K562 (cell line): ENCODE data around the gene C1orf56. TPM values are rescaled to one million over a fixed set of nuclear protein-coding genes. Genes with fewer than 3 reads are reported as not detected.
A peak's percentile ranks its signal among the peaks of the same experiment; 100 is the strongest.

Source experiments
- ARID4B ChIP-seq: sonication (generic); formaldehyde crosslinking; IDR thresholded peaks from 2 replicates; pipeline ENCODE4 v1.8.0; 2022; ENCODE audit warnings: mild to moderate bottlenecking, missing genetic modification reagents
- CHAMP1 ChIP-seq: fragments of 450-650 bp; IDR thresholded peaks from 2 replicates; pipeline ENCODE4 v1.6.1; 2016; ENCODE audit warnings: mild to moderate bottlenecking
- CREB5 ChIP-seq: fragments of 250-450 bp; sonication (Bioruptor Pico); IDR thresholded peaks from 2 replicates; pipeline ENCODE4 v1.5.0; 2020; ENCODE audit warnings: mild to moderate bottlenecking
- EP300 ChIP-seq: IDR thresholded peaks from 2 replicates; pipeline ENCODE4 v1.6.1; 2012; ENCODE audit warnings: low read length, improper control_type of control experiment
- ETV1 ChIP-seq: fragments of 450-650 bp; conservative IDR thresholded peaks from 2 replicates; pipeline ENCODE4 v1.6.1; 2016; ENCODE audit warnings: missing genetic modification characterization, control low read depth, low read depth, missing compliant biosample characterization
- FOXJ2 ChIP-seq: fragments of 200-800 bp; sonication (Bioruptor generic); IDR thresholded peaks from 2 replicates; pipeline ENCODE4 v1.6.1; 2016; ENCODE audit warnings: missing genetic modification characterization, missing compliant biosample characterization
- FUS ChIP-seq: fragments of 200-400 bp; formaldehyde crosslinking; optimal IDR thresholded peaks from 2 replicates; pipeline ENCODE3; 2017; ENCODE audit warnings: low read depth, low read length
- HMGN3 ChIP-seq: IDR thresholded peaks from 2 replicates; pipeline ENCODE4 v1.6.1; 2011; ENCODE audit warnings: borderline replicate concordance, low read depth, mild to moderate bottlenecking, mixed read lengths, low read length; ENCODE audit not compliant: insufficient read length; ENCODE audit errors: extremely low read depth
- KLF16 ChIP-seq: IDR thresholded peaks from 2 replicates; pipeline ENCODE4 v1.6.1; 2016; ENCODE audit warnings: antibody characterized with exemption
- NFIC ChIP-seq: fragments of 450-650 bp; IDR thresholded peaks from 2 replicates; pipeline ENCODE4 v1.6.1; 2017; ENCODE audit warnings: mild to moderate bottlenecking, inconsistent platforms
- NRF1 ChIP-seq, 2 experiments: fragments of 450-650 bp; IDR thresholded peaks in 1 of 2; conservative IDR thresholded peaks in 1 of 2; 2 replicates each; pipeline ENCODE4 v1.6.1; 2014; ENCODE audit warnings: mild to moderate bottlenecking in 2 of 2
- PYGO2 ChIP-seq: fragments of 450-650 bp; IDR thresholded peaks from 2 replicates; pipeline ENCODE4 v1.6.1; 2016; ENCODE audit warnings: mild to moderate bottlenecking, missing genetic modification characterization, moderate library complexity, missing compliant biosample characterization
- RAD21 ChIP-seq, 2 experiments: fragments of 250-450 bp in 1 of 2; fragments of 450-650 bp in 1 of 2; sonication (Bioruptor Pico) in 1 of 2; formaldehyde crosslinking in 1 of 2; IDR thresholded peaks in 1 of 2; conservative IDR thresholded peaks in 1 of 2; 2 replicates each; pipeline versions ENCODE4 v1.4.0 to v1.8.0; 2020 to 2022; ENCODE audit warnings: mild to moderate bottlenecking in 2 of 2, moderate library complexity in 1 of 2
- RBM22 ChIP-seq: fragments of 200-400 bp; formaldehyde crosslinking; IDR thresholded peaks from 2 replicates; pipeline ENCODE4 v1.6.1; 2018; ENCODE audit warnings: low read length, low read depth; ENCODE audit not compliant: poor library complexity, severe bottlenecking
- SRF ChIP-seq, 2 experiments: fragments of 250-450, 450-650 bp in 1 of 2; sonication (Bioruptor Pico) in 1 of 2; sonication (generic) in 1 of 2; formaldehyde crosslinking; IDR thresholded peaks; 2 replicates each; pipeline versions ENCODE4 v1.5.0 to v1.5.1; 2020 to 2022; ENCODE audit warnings: mild to moderate bottlenecking in 1 of 2, missing genetic modification reagents in 1 of 2
- TCF3 ChIP-seq: sonication (generic); formaldehyde crosslinking; IDR thresholded peaks from 2 replicates; pipeline ENCODE4 v1.4.0; 2020; ENCODE audit warnings: mild to moderate bottlenecking, missing genetic modification reagents
- TFAP4 ChIP-seq: sonication (generic); formaldehyde crosslinking; IDR thresholded peaks from 2 replicates; pipeline ENCODE4 v1.8.0; 2022; ENCODE audit warnings: missing genetic modification reagents, mild to moderate bottlenecking, moderate library complexity, borderline replicate concordance
- U2AF2 ChIP-seq: fragments of 200-400 bp; formaldehyde crosslinking; optimal IDR thresholded peaks from 2 replicates; pipeline ENCODE3; 2017; ENCODE audit warnings: low read depth, mild to moderate bottlenecking, low read length
- polyA plus RNA-seq, 8 experiments: library from polyadenylated mRNA; depleted of rRNA in 4 of 8; stranded (reverse) in 5 of 8; unstranded in 3 of 8; fragments of >200 nt; fragmentation: Nextera tagmentation in 2 of 8; fragmentation: Illumina TruSeq in 1 of 8; extraction: Ambion mirVana in 2 of 8; extraction: Trizol in 1 of 8; gene quantifications; 2 replicates each; pipeline versions ENCODE4 v1.2.1 to v1.2.3, GENCODE V29; 2011 to 2014; ENCODE audit warnings: inconsistent platforms in 1 of 8, missing spikeins in 1 of 8
- total RNA-seq, 7 experiments: library from RNA; depleted of rRNA in 6 of 7; stranded (reverse); fragments of >200 nt in 6 of 7; fragmentation: Illumina TruSeq in 2 of 7; extraction: Trizol in 2 of 7; gene quantifications; 2 replicates each; pipeline versions ENCODE4 v1.2.1 to v1.2.3, GENCODE V29; 2011 to 2021; ENCODE audit warnings: low replicate concordance in 1 of 7

The C1orf56 gene
- total and polyA plus RNA-seq, 9 of the 15 experiments (the other 6 are each of a cell fraction or from before 2014, with no cell fraction given), result 0.18 to 15.7 (median 1.1) TPM

- TF ChIP-seq CHAMP1 (no peak), EP300 (no peak), ETV1 (tag) (peak; percentile 47; the same call in 1 of the 2 replicates), PYGO2 (tag) (no peak), TCF3 (CRISPR knock-in tag) (no peak), KLF16 (no peak), RBM22 (no peak), FUS (no peak), U2AF2 (no peak), CREB5 (no peak), NFIC (no peak), ARID4B (CRISPR knock-in tag) (no peak), NRF1 (conservative IDR thresholded peaks at IDR 0.05 in 1 of 2, IDR thresholded peaks at IDR 0.05 in 1 of 2) (peak in 1 of 2 experiments; percentile 36; a peak in 1 of 4 replicates), TFAP4 (CRISPR knock-in tag) (peak; percentile 70), FOXJ2 (tag) (no peak), SRF (CRISPR knock-in tag; IDR thresholded peaks at IDR 0.05) (peak in 1 of 2 experiments; percentile 76; a peak in 1 of 4 replicates), HMGN3 (no peak), RAD21 (CRISPR knock-in tag; conservative IDR thresholded peaks at IDR 0.05 in 1 of 2, IDR thresholded peaks at IDR 0.05 in 1 of 2) (peak; percentile 47 to 75)
Observed at GRCh38 chr1:151006327-151007052, 41.1 kb upstream of the C1orf56 start, which contains the start of gene MINDY1 (continued).
